ENCODE measurements around the gene LKAAEAR1. TPM values are rescaled to one million over a fixed set of nuclear protein-coding genes. Genes with fewer than 3 reads are reported as not detected.

The LKAAEAR1 gene
- total RNA-seq, 1 donor from 2014 or later, result 0.31 TPM

DNA sequence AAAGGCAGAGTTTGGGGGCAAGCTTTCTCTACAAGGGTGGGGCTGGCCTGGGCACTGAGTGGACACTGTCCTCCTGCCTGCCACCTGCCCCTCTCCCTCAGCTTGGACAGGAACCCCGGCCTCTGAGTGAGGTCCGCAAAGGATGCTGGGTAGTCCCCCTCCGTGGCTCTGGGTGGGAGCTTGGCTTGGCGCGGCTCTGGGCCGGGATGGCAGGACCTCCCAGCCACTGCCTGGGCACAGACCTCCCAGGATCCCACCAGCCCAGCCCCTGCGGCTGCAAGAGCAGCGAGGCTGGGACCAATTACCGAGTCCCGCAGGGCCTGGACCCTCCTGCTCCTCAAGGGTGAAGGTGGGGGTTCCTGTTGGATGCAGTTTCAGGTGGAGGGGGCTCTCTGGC lies 31.9 kb downstream of the LKAAEAR1 start:
- DNase-seq (no peak), ATAC-seq (ENCODE audit: low read depth) (no peak)
- Mint-ChIP-seq H3K27me3 (peaks cover 33% of the 10 kb centered on the region), H3K36me3 (ENCODE audit: low read depth) (no peaks in the 10 kb centered on the region), H3K4me1 (peaks cover 9% of the 10 kb centered on the region), H3K4me3 (no peak overlapping the region), H3K27ac (no peak overlapping the region), H3K9me3 (no peaks in the 10 kb centered on the region)
- POLR2A ChIA-PET, result no interaction called here
- TF ChIP-seq, protein P1, sequence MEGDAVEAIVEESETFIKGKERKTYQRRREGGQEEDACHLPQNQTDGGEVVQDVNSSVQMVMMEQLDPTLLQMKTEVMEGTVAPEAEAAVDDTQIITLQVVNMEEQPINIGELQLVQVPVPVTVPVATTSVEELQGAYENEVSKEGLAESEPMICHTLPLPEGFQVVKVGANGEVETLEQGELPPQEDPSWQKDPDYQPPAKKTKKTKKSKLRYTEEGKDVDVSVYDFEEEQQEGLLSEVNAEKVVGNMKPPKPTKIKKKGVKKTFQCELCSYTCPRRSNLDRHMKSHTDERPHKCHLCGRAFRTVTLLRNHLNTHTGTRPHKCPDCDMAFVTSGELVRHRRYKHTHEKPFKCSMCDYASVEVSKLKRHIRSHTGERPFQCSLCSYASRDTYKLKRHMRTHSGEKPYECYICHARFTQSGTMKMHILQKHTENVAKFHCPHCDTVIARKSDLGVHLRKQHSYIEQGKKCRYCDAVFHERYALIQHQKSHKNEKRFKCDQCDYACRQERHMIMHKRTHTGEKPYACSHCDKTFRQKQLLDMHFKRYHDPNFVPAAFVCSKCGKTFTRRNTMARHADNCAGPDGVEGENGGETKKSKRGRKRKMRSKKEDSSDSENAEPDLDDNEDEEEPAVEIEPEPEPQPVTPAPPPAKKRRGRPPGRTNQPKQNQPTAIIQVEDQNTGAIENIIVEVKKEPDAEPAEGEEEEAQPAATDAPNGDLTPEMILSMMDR (IDR thresholded peaks at IDR 0.05), result no peak
- intact Hi-C loops (cut with micrococcal nuclease), result no loop called here
- CTCF ChIA-PET, result interaction anchor here (1.0 to 1.2 kb wide), 2 partner anchors 13 to 17 kb away, joined by 3 read pairs; no protein-coding TSS in a partner anchor

DNA sequence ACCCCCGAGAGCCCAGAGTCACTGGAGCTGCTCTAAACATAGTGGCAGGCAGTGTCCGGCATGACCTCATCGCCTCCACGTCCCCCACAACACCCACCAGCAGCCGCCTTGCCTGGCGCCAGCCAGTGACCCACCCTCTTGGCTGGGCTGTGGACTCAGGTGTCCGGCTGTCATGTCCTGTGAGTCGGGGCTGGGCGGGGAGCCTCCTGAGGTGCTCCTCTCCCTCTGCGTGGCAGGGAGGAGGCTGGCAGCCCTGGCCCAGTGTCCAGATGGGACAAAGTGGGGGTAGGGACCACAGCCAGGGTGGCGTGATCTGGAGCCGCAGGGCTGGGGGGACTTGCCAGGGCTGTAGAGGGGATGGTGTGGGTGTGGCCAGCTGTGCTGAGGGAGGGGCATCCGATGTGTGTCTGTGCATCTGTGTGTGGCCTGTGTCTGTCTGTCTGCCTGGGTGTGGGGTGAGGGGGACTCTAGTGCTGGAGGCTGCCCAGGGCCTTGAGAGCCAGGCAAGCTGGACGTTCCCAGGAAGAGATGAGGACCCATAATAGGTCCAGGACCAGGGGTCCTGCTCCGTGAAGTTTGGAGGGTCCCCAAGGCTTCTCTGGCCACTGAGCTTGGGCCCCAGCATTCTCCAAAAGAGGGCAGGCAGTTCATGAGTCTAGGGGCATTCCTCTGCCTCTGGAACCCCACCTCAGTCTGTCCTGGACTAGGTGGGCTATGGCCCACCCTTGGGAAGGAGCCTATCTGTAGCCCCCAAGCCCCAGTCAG lies 32.5 kb downstream of the LKAAEAR1 start:
- ChIA-PET POLR2A (interaction anchor here (0.5 kb wide), 1 partner anchor 69 kb away, joined by 3 read pairs; no protein-coding TSS in a partner anchor), CTCF (interaction anchor here (1.2 kb wide), 1 partner anchor 12 kb away, joined by 3 read pairs; no protein-coding TSS in a partner anchor)
- Mint-ChIP-seq H3K4me3 (no peak overlapping the region), H3K27me3 (peaks cover 39% of the 10 kb centered on the region), H3K27ac (no peak overlapping the region), H3K9me3 (no peaks in the 10 kb centered on the region), H3K4me1 (peaks cover 6% of the 10 kb centered on the region), H3K36me3 (ENCODE audit: low read depth) (no peaks in the 10 kb centered on the region)
- DNase-seq (no peak), ATAC-seq (ENCODE audit: low read depth) (no peak)
- TF ChIP-seq, protein P1 (IDR thresholded peaks at IDR 0.05), result no peak
- intact Hi-C loops (cut with micrococcal nuclease), result no loop called here

GRCh38 chr20:64051033-64051452 lies 33.2 kb downstream of the LKAAEAR1 start:
- peaks cover 43% of the 10 kb centered on the region for H3K27me3 Mint-ChIP-seq
- intact Hi-C loops (cut with micrococcal nuclease), result no loop called here
- TF ChIP-seq, protein P1 (IDR thresholded peaks at IDR 0.05), result no peak
- ATAC-seq (ENCODE audit: low read depth) (no peak), DNase-seq (no peak)
- peaks cover 6% of the 10 kb centered on the region for H3K4me1 Mint-ChIP-seq
- ChIA-PET CTCF (no interaction called here), POLR2A (interaction anchor here (0.5 kb wide), 1 partner anchor 69 kb away, joined by 3 read pairs; no protein-coding TSS in a partner anchor)
- H3K36me3 Mint-ChIP-seq (ENCODE audit: low read depth), result no peaks in the 10 kb centered on the region
- H3K27ac Mint-ChIP-seq, result no peak overlapping the region
- H3K9me3 Mint-ChIP-seq, result no peaks in the 10 kb centered on the region
- no peak overlapping the region for H3K4me3 Mint-ChIP-seq

GRCh38 chr20:64050261-64051032 lies 33.8 kb downstream of the LKAAEAR1 start:
- ChIA-PET POLR2A (interaction anchor here (1.0 kb wide), 1 partner anchor 11 kb away, joined by 10 read pairs; no protein-coding TSS in a partner anchor), CTCF (interaction anchor here (1.0 kb wide), 1 partner anchor 12 kb away, joined by 6 read pairs; the partner anchor contains the start of gene TCEA2)
- Mint-ChIP-seq H3K27me3 (peaks cover 44% of the 10 kb centered on the region), H3K9me3 (no peaks in the 10 kb centered on the region), H3K4me1 (peaks cover 6% of the 10 kb centered on the region), H3K27ac (no peak overlapping the region), H3K4me3 (no peak overlapping the region), H3K36me3 (ENCODE audit: low read depth) (no peaks in the 10 kb centered on the region)
- ATAC-seq (ENCODE audit: low read depth) (no peak), DNase-seq (no peak)
- intact Hi-C loops (cut with micrococcal nuclease), result no loop called here
- TF ChIP-seq, protein P1 (IDR thresholded peaks at IDR 0.05), result no peak

DNA sequence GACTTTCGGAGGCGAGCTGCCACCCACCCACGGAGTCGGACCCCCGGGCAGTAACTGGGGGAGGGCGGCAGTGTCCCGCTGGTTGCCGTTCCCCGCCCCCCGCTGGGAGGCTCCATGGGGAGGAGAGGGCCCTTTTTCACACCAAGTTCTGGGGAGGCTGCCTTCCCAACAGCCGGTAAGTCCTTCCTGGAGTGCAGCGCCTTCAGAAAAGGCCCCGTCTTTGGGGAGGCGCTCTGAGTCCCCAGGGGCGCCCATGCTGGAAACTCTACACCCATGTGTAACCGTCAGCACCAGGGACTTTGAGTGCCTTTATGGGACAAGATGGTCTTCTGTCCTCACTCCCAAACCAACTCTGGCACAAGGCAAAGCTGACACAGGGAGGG lies 34.3 kb downstream of the LKAAEAR1 start:
- Mint-ChIP-seq H3K27ac (no peak overlapping the region), H3K27me3 (peaks cover 41% of the 10 kb centered on the region), H3K4me3 (peak overlapping the region; percentile 35), H3K9me3 (no peaks in the 10 kb centered on the region), H3K4me1 (peaks cover 6% of the 10 kb centered on the region), H3K36me3 (ENCODE audit: low read depth) (no peaks in the 10 kb centered on the region)
- CTCF ChIA-PET, result interaction anchor here (1.0 kb wide), 1 partner anchor 13 kb away, joined by 6 read pairs; the partner anchor contains the start of gene TCEA2
- intact Hi-C loops (cut with micrococcal nuclease), result no loop called here
- POLR2A ChIA-PET, result interaction anchor here (1.0 kb wide), 1 partner anchor 11 kb away, joined by 10 read pairs; no protein-coding TSS in a partner anchor
- TF ChIP-seq, protein P1 (IDR thresholded peaks at IDR 0.05), result no peak
- DNase-seq (no peak), ATAC-seq (ENCODE audit: low read depth) (no peak)
